ENCODE results near the gene GZMA.
A peak's percentile ranks its signal among the peaks of the same experiment; 100 is the strongest.
"Not testable (repeated sequence)": the region's sequence is repeated elsewhere in the genome, so short reads cannot be mapped to it uniquely, and the experiment has no call there.

Gene GZMA

GRCh38 chr5:55102348-55102747 is at the start of gene GZMA:
Gene GZMA (plus strand): TSS chr5:55102646. CDS start chr5:55102683, 37 bp downstream.
- DNase-seq, result peak; percentile 63

GRCh38 chr5:55055183-55055582 is 47.3 kb upstream of the GZMA start:
- DNase-seq, result no peak

- peak; percentile 62 for DNase-seq
Observed at GRCh38 chr5:55062039-55062779, 40.2 kb upstream of the GZMA start.

- no peak for DNase-seq
Observed at GRCh38 chr5:55063220-55063863, 39.1 kb upstream of the GZMA start.

GRCh38 chr5:55063899-55064298 is 38.5 kb upstream of the GZMA start:
- no peak for DNase-seq

- no peak for DNase-seq
Observed at GRCh38 chr5:55064523-55064922, 37.9 kb upstream of the GZMA start.

GRCh38 chr5:55066277-55066676 is 36.2 kb upstream of the GZMA start:
- DNase-seq, result no peak

GRCh38 chr5:55070968-55071367 is 31.5 kb upstream of the GZMA start:
- DNase-seq, result no peak

GRCh38 chr5:55071413-55071812 is 31.0 kb upstream of the GZMA start:
- DNase-seq, result no peak

GRCh38 chr5:55072666-55073065 is 29.8 kb upstream of the GZMA start:
- peak; percentile 58 for DNase-seq

GRCh38 chr5:55073211-55073610 is 29.2 kb upstream of the GZMA start:
- no peak for DNase-seq

GRCh38 chr5:55081541-55081940 is 20.9 kb upstream of the GZMA start:
- DNase-seq, result no peak

- DNase-seq, result not testable (repeated sequence)
Observed at GRCh38 chr5:55089301-55089700, 13.1 kb upstream of the GZMA start.

GRCh38 chr5:55091011-55091410 is 11.4 kb upstream of the GZMA start:
- DNase-seq, result not testable (repeated sequence)

- peak; percentile 42 for DNase-seq
Observed at GRCh38 chr5:55096182-55096581, 6.3 kb upstream of the GZMA start.

- DNase-seq, result peak; percentile 61
Observed at GRCh38 chr5:55096861-55097260, 5.6 kb upstream of the GZMA start.

- not testable (repeated sequence) for DNase-seq
Observed at GRCh38 chr5:55101148-55101547, 1.3 kb upstream of the GZMA start.

GRCh38 chr5:55101556-55102276 is 730 bp upstream of the GZMA start:
- DNase-seq, result peak; percentile 51

- DNase-seq, result peak; percentile 38
Observed at GRCh38 chr5:55104036-55104772, 1.8 kb downstream of the GZMA start.

- DNase-seq, result no peak
Observed at GRCh38 chr5:55104946-55105701, 2.7 kb downstream of the GZMA start.

- not testable (repeated sequence) for DNase-seq
Observed at GRCh38 chr5:55105976-55106375, 3.5 kb downstream of the GZMA start.

GRCh38 chr5:55108661-55109060 is 6.2 kb downstream of the GZMA start:
- DNase-seq, result no peak

Data from CD4-positive, alpha-beta T cell treated with Interleukin-17A for 1 hour (primary cell).